ENCODE results near the gene KRTAP10-9. TPM values are rescaled to one million over a fixed set of nuclear protein-coding genes. Genes with fewer than 3 reads are reported as not detected.
"Not testable (repeated sequence)": the region's sequence is repeated elsewhere in the genome, so short reads cannot be mapped to it uniquely, and the experiment has no call there.

The KRTAP10-9 gene
- polyA plus RNA-seq, 3 donors: not detected

- no peak for DNase-seq
Observed at GRCh38 chr21:44594406-44594916, 32.4 kb upstream of the KRTAP10-9 start.

- no peak for DNase-seq
Observed at GRCh38 chr21:44595524-44595923, 31.4 kb upstream of the KRTAP10-9 start.

GRCh38 chr21:44596068-44596725, 30.7 kb upstream of the KRTAP10-9 start:
- no peak for DNase-seq

DNA sequence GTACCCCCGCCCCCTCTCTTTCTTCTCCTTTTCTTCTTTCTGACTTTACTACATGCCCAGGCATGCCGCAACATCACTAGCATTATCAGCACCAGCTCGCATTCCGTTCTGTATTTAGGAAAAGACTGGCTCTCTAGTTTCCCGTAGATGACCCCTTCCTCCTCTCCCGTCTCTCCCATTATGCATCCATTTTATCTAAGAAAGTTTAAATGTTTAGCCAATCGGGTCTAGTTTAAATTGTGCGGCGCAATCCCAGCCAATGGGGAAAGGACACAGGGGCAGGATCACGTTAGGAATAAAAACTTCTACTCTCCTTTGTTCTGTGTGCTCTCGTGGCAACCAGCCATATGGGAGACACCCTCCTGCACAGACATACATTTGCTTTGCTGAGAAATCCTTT, 28.8 kb upstream of the KRTAP10-9 start:
- DNase-seq: no peak

DNA sequence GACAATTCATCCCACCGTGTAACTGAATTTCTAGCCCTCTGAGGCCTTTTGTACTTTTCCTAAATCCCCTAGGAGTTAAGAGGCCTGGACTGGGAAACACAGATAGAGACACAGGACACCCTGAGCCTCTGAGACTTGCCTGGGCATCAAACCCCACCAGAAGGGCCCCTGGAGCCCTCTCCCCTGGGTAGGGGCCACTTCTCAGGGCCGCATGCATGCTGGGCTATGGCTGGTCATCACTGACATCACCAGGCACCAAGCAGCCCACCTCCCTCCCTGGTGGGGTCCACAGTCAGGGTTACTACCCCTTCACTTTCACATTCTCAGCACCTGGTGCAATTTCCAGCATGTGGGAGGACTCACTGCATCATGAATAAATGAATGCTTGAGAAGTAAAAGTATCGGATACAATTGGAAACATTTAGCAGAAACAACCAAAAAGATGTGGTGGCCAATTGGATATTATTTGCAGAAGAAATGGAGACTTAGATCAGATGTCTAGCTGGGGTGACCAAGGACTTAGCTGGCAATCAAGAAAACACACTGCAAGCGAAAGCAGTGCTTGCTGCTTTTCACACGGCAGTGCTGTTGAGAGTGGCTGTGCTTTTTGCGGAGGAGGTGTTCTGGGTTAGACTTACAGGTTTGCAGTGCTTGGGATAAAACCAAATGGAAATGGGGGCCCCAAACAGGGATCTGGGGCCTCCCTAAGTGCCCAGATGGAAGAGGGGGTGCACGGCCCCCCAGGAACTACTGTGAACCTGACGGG, 27.4 kb upstream of the KRTAP10-9 start:
- DNase-seq: no peak

- not testable (repeated sequence) for DNase-seq
Observed at GRCh38 chr21:44600118-44600978, 26.5 kb upstream of the KRTAP10-9 start, which contains the start of gene KRTAP10-7. TSS of gene KRTAP10-7 (plus strand) at chr21:44600597. CDS start at chr21:44600622, 25 bp downstream.

- not testable (repeated sequence) for DNase-seq
Observed at GRCh38 chr21:44601091-44601490, 25.8 kb upstream of the KRTAP10-9 start.

- DNase-seq: no peak
Observed at GRCh38 chr21:44601596-44602462, 25.1 kb upstream of the KRTAP10-9 start.

- no peak for DNase-seq
Observed at GRCh38 chr21:44602463-44602850, 24.4 kb upstream of the KRTAP10-9 start.

DNA sequence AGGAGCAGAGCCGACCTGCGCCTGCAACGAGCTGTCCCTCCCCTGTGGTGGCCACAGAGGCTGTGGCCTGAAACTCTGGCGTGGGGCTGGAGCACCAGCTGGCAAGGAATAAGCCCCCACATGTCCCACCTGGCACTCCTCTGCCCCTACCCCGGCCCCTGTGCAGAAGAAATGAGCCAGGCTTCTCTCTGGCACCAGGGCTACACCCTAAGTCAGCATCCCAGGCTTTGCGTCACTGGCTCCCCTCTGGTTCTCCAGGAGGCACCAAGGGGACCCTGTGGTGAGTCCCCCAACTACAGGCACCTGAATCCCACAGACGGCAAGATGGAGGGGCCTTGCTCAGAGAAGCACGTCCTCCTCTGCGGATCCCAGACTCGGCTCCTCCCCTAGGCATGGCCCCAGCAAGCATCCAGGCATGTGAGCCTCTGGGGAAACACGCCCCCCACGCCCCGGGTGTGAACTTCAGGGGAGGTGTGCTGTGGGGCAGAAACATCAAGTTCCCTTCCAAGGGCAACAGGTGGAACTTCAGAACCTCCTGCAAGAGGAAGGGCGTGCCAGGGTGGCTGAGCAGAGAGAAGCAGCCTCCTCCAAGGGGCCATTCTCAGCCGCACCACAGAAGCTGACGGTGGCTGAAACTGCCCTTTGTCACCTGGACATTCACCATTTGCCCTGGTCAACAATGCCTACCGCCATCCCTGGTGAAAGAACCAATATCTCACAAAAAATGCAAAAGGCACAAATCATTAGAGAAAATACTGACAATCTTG, 23.6 kb upstream of the KRTAP10-9 start:
- no peak for DNase-seq

- DNase-seq: no peak
Observed at GRCh38 chr21:44603911-44604310, 23.0 kb upstream of the KRTAP10-9 start.

DNA sequence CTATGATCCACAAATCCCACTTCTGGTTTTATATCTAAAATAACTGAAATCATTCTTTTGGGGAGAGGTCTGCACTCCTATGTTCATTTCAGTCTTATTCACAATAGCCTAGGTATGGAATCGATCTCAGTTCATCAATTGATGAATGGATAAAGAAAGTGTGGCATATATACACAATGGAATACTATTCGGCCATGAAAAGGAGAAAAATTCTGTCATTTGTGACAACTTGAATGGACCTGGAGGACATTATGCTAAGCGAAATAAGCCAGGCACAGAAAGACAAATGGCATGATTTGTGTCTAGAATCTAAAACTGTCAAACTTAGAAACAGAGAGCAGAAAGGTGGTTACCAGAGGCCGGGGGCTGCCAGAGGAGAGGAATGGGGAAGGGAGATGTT, 20.4 kb upstream of the KRTAP10-9 start:
- no peak for DNase-seq

DNA sequence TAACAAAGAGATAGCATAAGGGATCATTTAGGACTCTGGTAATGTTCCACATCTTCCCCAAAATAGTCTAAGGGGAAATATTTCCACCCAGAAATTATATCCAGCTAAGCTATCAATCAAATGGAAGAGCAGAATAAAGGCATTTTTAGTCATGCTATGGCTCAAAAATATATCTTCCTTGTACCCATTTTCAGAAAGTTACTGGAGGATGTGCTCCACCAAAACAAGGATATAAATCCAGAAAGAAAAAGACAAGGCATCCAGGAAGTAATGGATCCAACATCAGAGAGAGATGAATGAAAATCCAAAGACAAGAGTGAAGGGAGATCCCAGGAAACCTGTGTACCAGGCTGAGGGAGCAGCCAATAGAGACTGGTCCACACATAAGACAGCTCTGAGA, 17.7 kb upstream of the KRTAP10-9 start:
- DNase-seq: no peak

DNA sequence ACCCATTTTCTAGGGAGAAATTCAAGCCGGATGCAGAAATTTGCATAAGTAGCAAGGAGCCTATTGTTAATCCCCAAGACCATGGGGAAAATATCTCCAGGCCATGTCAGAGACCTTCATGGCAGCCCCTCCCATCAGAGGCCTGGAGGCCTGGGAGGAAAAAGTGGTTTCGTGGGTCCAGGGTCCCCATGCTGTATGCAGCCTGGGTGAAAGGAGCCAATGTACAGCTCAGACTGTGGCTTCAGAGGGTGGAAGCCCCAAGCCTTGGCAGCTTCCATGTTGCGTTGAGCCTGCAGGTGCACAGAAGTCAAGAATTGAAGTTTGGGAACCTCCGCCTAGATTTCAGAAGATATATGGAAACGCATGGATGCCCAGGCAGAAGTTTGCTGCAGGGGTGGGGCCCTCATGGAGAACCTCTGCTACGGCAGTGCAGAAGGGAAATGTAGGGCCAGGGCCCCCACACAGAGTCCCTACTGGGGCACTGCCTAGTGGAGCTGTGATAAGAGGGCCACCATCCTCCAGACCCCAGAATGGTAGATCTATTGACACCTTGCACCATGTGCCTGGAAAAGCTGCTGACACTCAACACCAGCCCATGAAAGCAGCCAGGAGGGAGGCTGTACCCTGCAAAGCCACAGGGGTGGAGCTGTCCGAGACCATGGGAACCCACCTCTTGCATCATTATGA, 16.6 kb upstream of the KRTAP10-9 start:
- DNase-seq: not testable (repeated sequence)

DNA sequence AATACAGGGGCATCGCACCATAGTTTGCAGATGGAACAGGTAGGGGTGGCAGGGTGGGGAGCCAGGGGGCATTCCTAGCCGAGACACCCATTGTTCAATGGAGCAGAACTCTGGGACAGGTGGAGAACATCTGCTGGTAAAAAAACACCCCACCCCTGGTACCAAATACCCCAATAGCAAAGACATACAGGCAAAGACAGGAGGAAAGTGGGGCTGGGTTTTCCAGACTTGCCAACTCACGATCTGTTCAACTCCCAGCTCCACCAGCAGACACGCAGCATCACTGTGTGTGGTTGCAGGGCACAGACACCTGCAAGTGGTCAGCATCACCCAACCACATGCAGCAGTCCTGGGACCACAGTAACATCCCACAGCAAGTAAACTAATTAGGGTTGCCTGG, 15.3 kb upstream of the KRTAP10-9 start:
- no peak for DNase-seq

DNA sequence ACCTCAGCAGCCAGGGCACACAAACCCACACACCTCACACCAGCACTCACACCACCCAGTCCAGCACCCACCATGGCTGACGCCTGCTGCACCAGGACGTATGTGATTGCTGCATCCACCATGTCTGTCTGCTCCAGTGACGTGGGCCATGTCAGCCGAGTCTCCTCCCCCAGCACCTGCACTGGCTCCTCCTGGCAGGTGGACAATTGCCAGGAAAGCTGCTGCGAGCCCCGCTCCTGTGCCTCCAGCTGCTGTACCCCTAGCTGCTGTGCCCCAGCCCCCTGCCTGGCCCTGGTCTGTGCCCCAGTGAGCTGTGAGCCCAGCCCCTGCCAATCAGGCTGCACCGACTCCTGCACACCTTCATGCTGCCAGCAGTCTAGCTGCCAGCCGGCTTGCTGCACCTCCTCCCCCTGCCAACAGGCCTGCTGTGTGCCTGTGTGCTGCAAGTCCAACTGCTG, 14.8 kb upstream of the KRTAP10-9 start, which contains the start of gene KRTAP10-8:
KRTAP10-8 (plus strand) TSS at position 51 of the 458 bp plus-strand sequence; CDS start at position 73, 22 bp downstream.
- DNase-seq: no peak

- no peak for DNase-seq
Observed at GRCh38 chr21:44612669-44613229, 14.1 kb upstream of the KRTAP10-9 start.

GRCh38 chr21:44613386-44614155, 13.3 kb upstream of the KRTAP10-9 start:
- no peak for DNase-seq

Data from renal pelvis (tissue), 4 donors.